Ureter (tissue), 1 donor: ENCODE measurements around the gene ACTN2. TPM values are rescaled to one million over a fixed set of nuclear protein-coding genes. Genes with fewer than 3 reads are reported as not detected.

Experiments
- DNase-seq: peaks from one replicate; pipeline ENCODE4 v3.0.0-alpha.2; 2020; ENCODE audit warnings: low spot score
- total RNA-seq: library from RNA; stranded (reverse); gene quantifications from one replicate; pipeline ENCODE4 v1.2.4, GENCODE V29; 2023
- donor health status: DM: yes; HTN: yes; CAD: no.

The ACTN2 gene
- total RNA-seq, 1 donor from 2014 or later, result 6.7 TPM

DNA sequence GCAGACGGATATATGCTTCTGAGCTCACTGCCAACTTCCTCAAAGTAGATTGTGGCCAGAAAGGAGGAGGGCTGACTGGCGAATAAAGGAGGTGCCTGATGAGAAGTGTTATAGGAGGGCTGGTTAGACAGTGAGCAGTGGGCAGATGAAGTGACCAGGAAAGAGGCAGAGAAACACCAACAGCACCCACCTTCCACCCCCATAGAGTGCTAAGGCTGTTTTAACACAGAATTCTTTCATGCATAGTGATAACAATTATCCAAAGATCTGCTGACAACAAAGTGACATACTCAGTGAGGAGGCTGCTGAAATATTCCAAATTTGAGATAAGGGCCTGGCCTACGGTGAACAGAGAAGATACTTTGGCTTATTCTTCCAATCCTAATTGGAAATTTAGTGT is 87.6 kb downstream of the ACTN2 start:
- DNase-seq, result no peak

DNA sequence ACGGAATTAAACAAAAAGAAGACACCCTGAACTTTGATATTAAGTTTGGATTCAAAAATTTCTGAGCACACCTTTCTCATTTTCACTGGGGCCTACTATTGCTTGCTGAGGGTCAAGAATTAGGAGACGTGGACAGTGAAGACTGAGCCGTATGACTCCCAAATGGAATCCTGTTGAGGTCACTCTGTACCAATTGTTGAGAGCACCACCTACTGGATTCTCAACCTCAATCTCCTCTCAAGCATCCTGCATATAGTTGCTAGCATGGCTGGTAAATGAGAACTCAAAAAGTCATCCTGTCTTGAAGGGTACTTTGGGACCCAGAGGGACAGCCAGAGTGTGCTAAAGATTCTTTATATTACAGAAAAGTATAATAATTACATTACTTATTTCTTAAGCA is 88.6 kb downstream of the ACTN2 start:
- no peak for DNase-seq

DNA sequence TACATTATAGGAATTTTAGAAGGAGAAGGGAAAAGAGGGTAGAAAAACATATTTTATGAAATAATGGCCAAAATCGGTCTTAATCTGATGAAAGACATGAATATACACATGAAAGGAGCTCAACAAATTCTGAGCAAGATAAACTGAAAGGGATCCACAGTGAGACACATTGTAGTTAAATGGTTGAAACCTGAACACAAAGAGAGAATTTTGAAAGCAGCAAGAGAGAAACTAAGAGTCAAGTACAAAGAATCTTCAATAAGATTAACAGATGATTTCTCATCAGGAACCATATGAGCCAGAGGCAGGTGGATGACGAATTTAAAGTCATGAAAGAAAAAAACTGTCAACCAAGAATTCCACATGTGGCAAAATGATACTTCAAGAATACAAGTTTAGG is 93.0 kb downstream of the ACTN2 start:
- DNase-seq, result no peak

DNA sequence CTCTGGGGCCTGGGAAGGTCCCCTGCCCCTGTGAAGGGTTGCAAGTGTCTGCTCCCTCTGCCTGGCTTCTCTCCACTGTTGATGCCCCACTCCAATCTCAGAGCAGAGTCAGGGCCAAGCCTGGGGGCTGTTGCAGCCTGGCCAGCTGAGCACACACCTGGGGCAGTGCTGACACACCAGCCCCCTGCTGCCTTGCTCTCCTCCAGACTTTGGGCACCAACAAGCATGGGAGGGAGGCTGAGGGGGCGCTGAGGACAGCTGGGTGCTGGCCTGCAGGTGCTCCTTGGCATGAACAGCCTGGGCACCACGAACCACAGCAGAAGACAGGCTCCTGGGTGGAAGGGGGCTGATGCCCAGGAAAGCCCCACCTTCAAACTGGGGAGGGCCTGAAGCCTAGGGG is 99.2 kb downstream of the ACTN2 start:
- no peak for DNase-seq

DNA sequence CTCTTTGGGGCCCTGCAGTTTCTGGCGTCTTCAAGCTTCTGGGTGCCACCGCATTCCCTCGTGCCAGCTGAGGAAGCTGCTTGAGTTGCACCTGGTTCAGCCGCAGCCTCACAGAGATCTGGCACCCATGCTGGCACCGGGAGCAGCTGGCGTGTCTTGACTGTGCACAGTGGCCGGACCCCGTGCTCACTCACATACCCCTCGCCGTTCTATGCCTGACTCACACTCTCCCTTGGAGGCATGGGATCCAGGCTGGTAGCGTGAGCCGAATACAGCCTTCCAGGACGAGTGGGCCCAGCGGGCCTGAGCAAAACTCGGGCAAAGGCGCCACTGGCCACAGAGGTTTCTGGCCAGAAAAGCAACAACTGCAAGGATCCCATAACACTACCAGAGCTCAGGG is 100.2 kb downstream of the ACTN2 start:
- no peak for DNase-seq

DNA sequence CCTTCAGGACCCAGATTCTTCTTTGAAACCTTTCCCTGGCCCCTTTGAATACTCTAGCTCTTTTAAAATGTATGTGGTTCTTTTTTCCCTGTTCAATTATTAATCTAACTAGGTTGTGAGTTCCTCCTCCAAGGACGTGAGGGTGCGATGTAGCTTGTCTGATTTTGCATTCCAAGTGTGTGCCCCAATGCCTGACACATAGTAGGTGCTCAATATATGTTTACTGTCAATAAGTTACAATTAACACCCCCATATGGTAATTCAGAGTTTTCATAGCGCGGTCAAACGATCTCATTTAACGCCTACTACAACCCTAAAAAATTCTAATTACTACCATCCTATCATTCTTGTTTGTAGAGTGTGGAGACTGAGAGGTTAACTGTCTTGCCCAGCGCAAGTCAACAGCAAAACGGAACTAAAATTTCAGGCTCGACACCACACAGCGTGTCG is 108.3 kb downstream of the ACTN2 start:
- no peak for DNase-seq

DNA sequence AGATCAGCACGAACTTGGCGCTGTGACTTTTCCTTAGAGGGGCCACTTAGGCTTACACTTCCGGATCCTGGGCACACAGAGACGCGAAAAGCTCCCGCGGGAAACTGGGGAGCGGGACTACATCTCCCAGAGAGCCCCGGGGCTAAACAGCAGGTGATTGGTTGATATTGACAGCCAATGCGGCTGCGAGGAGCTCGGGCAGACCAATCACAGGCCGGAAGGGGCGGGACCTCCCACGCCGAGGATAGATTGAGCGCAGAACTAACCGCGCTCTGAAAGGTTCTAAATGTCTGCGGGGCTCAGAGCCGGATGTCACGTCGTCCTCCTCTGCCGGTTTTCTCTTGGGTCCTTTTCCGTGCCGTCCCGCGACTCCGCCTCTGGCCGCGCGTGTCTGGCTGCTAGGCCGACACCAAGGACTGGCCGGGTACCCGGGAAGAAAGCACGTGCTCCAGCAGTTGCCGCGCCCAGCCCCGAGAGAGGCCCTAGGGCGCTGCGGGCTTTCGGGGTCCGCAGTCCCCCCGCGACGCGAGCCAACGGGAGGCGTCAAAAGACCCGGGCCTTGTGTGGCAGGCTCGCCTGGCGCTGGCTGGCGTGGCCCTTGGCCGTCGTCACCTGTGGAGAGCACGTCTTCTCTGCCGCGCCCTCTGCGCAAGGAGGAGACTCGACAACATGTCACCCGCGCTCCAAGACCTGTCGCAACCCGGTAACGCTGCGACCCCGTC is 108.9 kb downstream of the ACTN2 start, which contains the start of gene MTR:
TSS of gene MTR (plus strand) at position 258 of the 722 bp plus-strand sequence. CDS start at position 670, 412 bp downstream.
- DNase-seq, result peak; percentile 99

DNA sequence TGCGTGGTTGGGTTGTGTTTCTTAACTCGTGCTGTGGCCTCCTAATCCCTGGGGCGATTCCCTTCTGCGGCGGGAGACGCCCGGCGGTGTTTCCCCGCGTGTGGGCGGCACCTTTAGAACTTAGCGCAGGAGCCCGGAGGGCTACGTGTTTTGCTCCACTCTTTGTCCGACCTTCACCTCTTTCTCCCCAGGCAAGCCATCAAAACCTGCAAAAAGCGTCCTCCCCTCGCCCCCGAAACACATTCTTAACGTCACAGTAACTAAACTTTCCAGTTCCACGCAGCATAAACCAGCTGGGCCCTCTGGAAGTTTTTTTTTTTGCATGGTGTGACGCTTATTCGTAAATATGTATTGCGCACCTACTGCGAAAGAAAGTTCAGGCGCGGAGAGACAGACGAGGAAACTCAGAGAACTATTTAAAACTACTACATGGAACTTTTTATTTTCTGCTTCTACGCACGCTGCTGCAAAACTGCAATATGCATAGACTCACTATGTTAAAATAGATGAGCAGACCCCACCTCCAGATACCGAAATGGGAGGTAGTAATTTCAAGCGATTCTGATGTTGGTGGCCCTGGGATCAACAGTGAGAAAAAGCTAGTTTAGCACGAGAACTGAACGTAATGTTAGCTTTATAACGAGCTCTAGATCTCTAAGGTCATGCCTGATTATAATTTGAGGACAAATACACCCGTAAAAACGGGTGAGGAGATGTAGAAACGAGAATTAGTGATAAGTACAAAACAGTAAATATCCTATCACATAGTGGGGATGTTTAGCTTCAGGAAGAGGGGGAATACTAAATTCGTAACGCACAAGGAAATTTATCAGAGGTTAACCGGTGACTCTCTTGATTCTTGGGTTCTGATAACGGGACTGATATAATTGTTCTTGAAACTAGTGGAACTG is 109.7 kb downstream of the ACTN2 start:
- no peak for DNase-seq

DNA sequence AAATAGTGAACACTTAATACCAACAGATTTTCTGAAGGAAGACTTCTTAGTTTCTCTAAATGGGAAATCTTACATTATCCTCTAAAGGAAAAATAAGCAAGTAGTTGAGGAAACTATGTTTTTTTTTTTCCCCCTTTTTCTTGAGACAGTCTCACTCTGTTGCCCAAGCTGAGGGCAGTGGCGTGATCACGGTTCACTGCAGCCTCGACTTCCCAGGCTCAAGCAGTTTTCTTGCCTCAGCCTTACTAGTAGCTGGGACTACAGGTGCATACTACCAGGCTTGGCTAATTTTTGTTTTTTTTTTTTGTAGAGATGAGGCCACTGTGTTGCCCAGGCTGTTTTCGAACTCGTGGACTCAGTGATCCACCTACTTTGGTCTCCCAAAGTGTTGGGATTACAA is 112.7 kb downstream of the ACTN2 start:
- no peak for DNase-seq

DNA sequence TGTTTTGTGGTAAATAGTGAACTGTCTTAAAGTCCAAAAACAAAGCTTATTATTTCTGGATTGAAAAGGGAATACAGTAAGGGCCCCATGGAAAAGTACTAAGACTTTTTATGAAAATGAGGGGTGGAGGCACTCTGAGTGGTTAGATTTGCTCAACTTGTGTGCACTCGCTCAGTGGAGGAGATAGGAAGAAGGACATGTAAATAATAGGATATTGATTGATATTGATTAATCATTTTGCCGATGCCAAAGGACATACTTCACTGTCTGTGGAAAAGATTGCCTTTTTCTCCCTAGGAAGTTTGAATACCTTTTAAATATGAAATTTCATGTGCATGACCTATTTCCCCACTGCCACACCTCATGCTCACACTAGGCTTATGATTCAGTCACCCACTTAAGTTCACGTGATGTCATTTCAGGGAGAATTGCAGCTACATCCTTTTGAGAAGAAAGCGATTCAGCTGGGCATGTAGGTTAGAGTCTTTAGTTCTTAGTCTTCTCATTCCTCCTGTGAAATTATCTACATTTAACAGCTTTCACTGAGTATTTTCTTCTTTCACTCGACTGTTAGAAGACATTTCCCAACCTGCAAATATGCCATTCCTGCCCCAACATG is 113.8 kb downstream of the ACTN2 start:
- no peak for DNase-seq

DNA sequence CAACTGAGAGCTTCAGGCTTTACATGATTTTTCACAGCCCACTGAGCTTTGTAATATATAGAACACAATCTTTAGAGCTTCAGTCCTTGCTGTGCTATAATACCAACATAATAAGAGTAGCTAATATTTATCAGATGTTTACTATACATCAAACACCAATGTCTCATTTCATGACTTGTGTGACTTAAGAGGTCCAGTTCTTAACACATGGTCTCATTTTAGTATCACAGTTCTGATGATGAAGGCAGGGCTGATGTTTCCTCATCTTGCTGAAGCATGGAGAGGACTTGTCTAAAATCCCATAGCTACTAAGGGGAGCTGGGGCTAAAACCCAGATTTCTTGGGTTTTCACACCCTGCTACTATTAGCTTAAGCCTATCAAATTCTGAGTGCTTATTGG is 114.3 kb downstream of the ACTN2 start:
- DNase-seq, result no peak

DNA sequence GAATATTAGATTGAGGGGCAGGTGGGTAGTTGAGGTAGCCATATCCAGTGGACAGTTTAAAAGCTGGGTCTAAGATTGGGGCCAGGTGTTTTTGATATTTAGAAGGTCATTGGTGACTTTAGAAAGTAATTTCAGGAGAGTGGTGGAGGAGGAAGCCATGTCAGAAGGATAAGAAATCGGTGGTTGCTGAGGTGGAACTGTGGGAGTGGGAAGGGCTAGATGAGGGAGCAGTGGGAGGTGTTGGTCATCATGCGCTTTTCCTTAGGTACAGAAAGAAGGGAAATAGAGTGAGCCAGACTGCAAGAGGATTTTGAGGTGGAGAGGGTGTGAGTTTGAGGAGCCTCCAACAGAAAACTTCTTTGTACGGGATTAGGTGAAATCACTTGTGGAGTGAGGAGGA is 116.0 kb downstream of the ACTN2 start:
- no peak for DNase-seq

DNA sequence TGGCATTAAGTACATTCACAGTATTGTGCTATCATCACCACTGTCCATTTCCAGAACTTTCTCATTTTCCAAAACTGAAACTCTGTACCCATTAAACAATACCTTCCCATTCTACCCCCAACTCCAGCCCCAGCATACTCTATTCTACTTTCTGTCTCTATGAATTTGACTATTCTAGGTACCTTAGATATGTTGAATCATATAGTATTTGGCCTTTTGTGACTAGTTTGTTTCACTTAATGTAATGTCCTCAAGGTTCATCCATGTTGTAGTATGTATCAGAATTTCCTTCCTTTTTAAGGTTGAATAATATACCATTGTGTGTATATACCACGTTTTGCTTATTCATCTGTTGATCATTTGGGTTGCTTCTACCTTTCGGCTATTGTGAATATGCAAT is 120.3 kb downstream of the ACTN2 start:
- no peak for DNase-seq

DNA sequence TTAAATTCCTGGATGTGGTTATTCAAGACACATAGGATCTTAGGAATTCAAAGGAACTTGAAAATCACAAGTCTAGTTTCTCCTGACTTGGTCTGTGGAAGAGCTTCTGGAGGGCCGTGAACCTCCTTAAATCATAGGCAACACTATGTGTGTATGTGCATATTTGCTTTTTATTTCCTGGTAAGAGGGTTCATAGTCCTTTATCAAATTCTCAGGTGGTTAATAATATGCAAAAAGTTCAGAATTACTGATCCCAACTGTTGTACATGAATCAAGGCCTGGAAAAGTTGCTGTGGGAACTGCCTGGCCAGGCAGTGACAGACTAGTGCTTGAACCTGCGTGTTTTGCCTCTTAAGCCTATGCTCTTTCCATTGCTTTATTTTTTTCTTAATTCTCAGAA is 121.7 kb downstream of the ACTN2 start:
- no peak for DNase-seq

DNA sequence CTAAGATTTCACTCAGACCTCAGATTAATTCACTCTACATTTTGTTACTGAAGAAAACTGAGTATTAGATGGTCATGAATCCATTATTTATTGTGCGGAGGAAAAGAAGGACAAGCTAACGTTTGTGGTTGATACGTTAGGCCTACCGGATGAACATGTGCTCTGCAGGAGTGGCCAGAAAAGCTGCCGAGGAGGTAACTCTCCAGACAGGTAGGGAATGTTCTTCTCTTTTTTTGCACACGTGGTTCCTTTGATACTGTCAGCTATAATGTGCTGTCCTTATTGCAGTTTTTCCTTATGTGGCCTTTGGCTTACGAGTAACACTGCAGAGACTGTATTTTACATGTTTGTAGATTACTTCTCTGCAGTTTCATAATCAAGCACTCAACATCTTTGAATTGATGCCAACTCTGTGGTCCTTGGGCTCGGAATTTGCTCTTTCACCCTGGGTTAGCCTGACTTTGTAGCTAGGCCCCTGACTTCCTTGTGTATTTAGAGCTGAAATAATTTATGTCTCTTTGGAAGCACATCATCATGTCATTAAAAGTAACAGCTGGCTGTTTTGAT is 122.3 kb downstream of the ACTN2 start:
- no peak for DNase-seq

DNA sequence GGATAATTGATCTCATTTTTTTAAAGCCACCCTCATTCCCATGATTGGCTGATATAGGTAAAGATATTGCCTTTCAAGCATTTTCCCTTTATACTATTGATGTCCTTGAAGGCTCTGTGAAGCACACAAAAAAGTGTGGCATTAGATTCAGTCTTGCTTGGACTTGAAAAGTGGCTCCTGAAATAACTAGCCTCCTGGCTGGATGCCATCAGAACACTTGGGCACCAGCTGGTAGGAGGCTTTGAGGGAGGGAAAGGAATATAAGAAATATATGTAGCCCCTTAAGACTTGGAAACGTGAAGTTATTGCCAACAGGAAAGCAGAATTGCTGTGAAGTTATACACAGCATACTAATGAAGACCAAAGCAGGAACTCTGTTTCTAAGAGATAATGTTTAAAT is 122.8 kb downstream of the ACTN2 start:
- DNase-seq, result no peak

DNA sequence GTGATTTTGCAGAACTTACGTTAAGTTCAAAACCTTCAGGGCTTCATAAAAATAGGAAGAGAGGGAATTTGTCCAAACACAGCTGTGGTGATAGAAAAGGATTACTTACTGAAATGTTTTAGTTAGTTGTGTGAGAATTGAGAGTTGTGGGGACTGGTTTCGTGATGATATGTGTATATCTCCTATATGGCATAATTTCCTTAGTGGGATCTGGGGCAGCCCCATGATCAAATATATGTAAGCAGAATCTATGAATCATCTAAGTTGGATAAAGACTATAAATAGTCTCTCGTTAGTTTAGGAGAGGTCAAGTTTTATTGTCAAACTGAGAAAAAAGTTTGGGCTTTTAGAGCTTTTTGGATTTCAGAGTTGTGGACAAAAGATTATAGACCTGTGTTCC is 123.7 kb downstream of the ACTN2 start:
- no peak for DNase-seq

DNA sequence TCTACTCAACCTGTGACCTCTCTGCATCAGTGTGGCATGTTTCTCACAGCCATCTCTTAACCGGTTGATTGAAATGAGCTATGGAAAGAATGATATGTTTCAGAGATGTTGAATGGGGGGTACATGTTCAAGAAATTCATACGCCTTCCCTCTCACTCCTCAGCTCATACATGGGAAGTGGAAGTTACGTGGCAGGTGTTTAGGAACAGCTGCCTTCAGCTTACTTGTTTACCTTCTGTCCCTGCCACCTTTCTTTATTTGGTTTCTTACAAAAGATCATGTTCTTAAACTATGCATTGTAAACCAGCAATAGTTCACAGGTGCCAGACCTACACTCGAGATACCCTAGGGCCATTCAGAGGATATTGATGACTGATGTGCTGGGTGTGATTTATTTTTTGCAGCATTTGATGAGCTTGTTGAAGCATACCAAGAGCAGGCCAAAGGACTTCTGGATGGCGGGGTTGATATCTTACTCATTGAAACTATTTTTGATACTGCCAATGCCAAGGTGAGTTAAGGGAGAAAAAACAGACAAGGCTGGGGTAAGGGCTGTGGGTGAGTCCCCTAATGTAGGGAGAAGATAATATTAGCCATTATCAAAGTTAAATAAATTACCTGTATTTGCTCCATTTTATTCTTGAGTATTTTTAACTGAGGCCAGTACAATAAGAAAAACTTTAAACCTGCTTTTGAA is 126.2 kb downstream of the ACTN2 start:
- no peak for DNase-seq
